GM12878 (cell line): ENCODE measurements around the gene ABCF1. TPM values are rescaled to one million over a fixed set of nuclear protein-coding genes. Genes with fewer than 3 reads are reported as not detected.

Source experiments
- ATF3 ChIP-seq: IDR thresholded peaks from 2 replicates; pipeline ENCODE4 v1.6.1; 2011; ENCODE audit warnings: low read depth, mild to moderate bottlenecking, low read length, moderate library complexity, borderline replicate concordance; ENCODE audit errors: extremely low read depth
- ATF7 ChIP-seq: fragments of 450-650 bp; IDR thresholded peaks from 2 replicates; pipeline ENCODE4 v1.6.1; 2016; ENCODE audit warnings: low read depth, mild to moderate bottlenecking
- BHLHE40 ChIP-seq, 2 experiments: fragments of 450-650 bp in 1 of 2; IDR thresholded peaks; 2 replicates each; pipeline ENCODE4 v1.6.1; 2011 to 2017; ENCODE audit warnings: low read depth in 2 of 2, borderline replicate concordance in 1 of 2, improper control_type of control experiment in 1 of 2, low read length in 1 of 2, mild to moderate bottlenecking in 1 of 2
- BRCA1 ChIP-seq: IDR thresholded peaks from 2 replicates; pipeline ENCODE4 v1.6.1; 2011; ENCODE audit warnings: low read depth, low read length, improper control_type of control experiment
- CREM ChIP-seq: IDR thresholded peaks from 2 replicates; pipeline ENCODE4 v1.6.1; 2014; ENCODE audit warnings: antibody characterized with exemption, low read depth
- ELK1 ChIP-seq: IDR thresholded peaks from 2 replicates; pipeline ENCODE4 v1.6.1; 2012; ENCODE audit warnings: low read depth, low read length, improper control_type of control experiment
- GABPA ChIP-seq: IDR thresholded peaks from 2 replicates; pipeline ENCODE4 v1.6.1; 2014; ENCODE audit warnings: antibody characterized with exemption, low read depth, mild to moderate bottlenecking, inconsistent platforms
- GATAD2B ChIP-seq: fragments of 450-650 bp; conservative IDR thresholded peaks from 2 replicates; pipeline ENCODE4 v1.6.1; 2017; ENCODE audit warnings: low read depth, mild to moderate bottlenecking, moderate library complexity
- HDAC2 ChIP-seq: fragments of 200-600 bp; sonication (generic); IDR thresholded peaks from 2 replicates; pipeline ENCODE4 v1.6.1; 2017
- HDAC6 ChIP-seq: fragments of 200-600 bp; sonication (generic); IDR thresholded peaks from one replicate; pipeline ENCODE4 v1.8.0; 2017; ENCODE audit warnings: antibody characterized with exemption; ENCODE audit not compliant: unreplicated experiment
- MEF2A ChIP-seq: IDR thresholded peaks from 2 replicates; pipeline ENCODE4 v1.6.1; 2011; ENCODE audit warnings: low read depth, mild to moderate bottlenecking, low read length, moderate library complexity; ENCODE audit not compliant: insufficient read depth
- MTA2 ChIP-seq: fragments of 450-650 bp; IDR thresholded peaks from 2 replicates; pipeline ENCODE4 v1.6.1; 2016; ENCODE audit warnings: low read depth, mild to moderate bottlenecking, moderate library complexity
- MXI1 ChIP-seq: fragments of 150-350 bp; IDR thresholded peaks from 2 replicates; pipeline ENCODE4 v1.6.1; 2011; ENCODE audit warnings: low read depth, mild to moderate bottlenecking, inconsistent platforms, low read length, improper control_type of control experiment
- NFYB ChIP-seq: IDR thresholded peaks from 2 replicates; pipeline ENCODE4 v1.6.1; 2011; ENCODE audit warnings: low read depth, mild to moderate bottlenecking, low read length, improper control_type of control experiment, moderate library complexity; ENCODE audit not compliant: insufficient read depth
- NKRF ChIP-seq: fragments of 450-650 bp; conservative IDR thresholded peaks from 2 replicates; pipeline ENCODE4 v1.6.1; 2017; ENCODE audit warnings: mild to moderate bottlenecking, moderate library complexity
- NRF1 ChIP-seq: conservative IDR thresholded peaks from 2 replicates; pipeline ENCODE4 v1.6.1; 2011; ENCODE audit warnings: mild to moderate bottlenecking, low read depth, low read length, improper control_type of control experiment
- PAX5 ChIP-seq: IDR thresholded peaks from 2 replicates; pipeline ENCODE4 v1.6.1; 2011; ENCODE audit warnings: low read depth, low read length, borderline replicate concordance
- POLR2AphosphoS2 ChIP-seq: IDR thresholded peaks from 2 replicates; pipeline ENCODE4 v1.6.1; 2011; ENCODE audit warnings: low read depth, mild to moderate bottlenecking, low read length, improper control_type of control experiment, moderate library complexity
- RCOR1 ChIP-seq: conservative IDR thresholded peaks from 2 replicates; pipeline ENCODE4 v1.6.1; 2012; ENCODE audit warnings: low read depth, low read length, improper control_type of control experiment
- SMARCA5 ChIP-seq: fragments of 450-650 bp; IDR thresholded peaks from 2 replicates; pipeline ENCODE4 v1.6.1; 2017; ENCODE audit warnings: mild to moderate bottlenecking
- SP1 ChIP-seq: IDR thresholded peaks from one replicate; pipeline ENCODE4 v1.6.1; 2011; ENCODE audit warnings: low read depth, low read length
- STAT3 ChIP-seq: IDR thresholded peaks from 2 replicates; pipeline ENCODE4 v1.6.1; 2011; ENCODE audit warnings: low read depth, low read length, improper control_type of control experiment
- SUPT20H ChIP-seq: IDR thresholded peaks from 2 replicates; pipeline ENCODE4 v1.6.1; 2011; ENCODE audit warnings: low read depth, mild to moderate bottlenecking, low read length, moderate library complexity, borderline replicate concordance; ENCODE audit not compliant: control insufficient read depth
- SUZ12 ChIP-seq: fragments of 200-600 bp; sonication (generic); IDR thresholded peaks from one replicate; pipeline ENCODE4 v1.6.1; 2018; ENCODE audit warnings: antibody characterized with exemption, mild to moderate bottlenecking; ENCODE audit not compliant: unreplicated experiment
- TARDBP ChIP-seq: IDR thresholded peaks from 2 replicates; pipeline ENCODE4 v1.6.1; 2016; ENCODE audit warnings: borderline replicate concordance
- TCF3 ChIP-seq: IDR thresholded peaks from 2 replicates; pipeline ENCODE4 v1.6.1; 2012; ENCODE audit warnings: low read depth, mild to moderate bottlenecking, low read length, borderline replicate concordance; ENCODE audit not compliant: insufficient read depth
- ZBED1 ChIP-seq: IDR thresholded peaks from 2 replicates; pipeline ENCODE4 v1.6.1; 2016; ENCODE audit warnings: borderline replicate concordance
- ZNF24 ChIP-seq: fragments of 450-650 bp; IDR thresholded peaks from 2 replicates; pipeline ENCODE4 v1.6.1; 2017; ENCODE audit warnings: antibody characterized with exemption, mild to moderate bottlenecking
- ZNF274 ChIP-seq: IDR thresholded peaks from one replicate; pipeline ENCODE4 v1.8.0; 2011; ENCODE audit not compliant: insufficient read length, insufficient read depth
- ZNF622 ChIP-seq: fragments of 450-650 bp; IDR thresholded peaks from 2 replicates; pipeline ENCODE4 v1.6.1; 2017; ENCODE audit warnings: mild to moderate bottlenecking, inconsistent platforms
- polyA plus RNA-seq, 11 experiments: library from polyadenylated mRNA; depleted of rRNA in 4 of 11; unstranded in 6 of 11; stranded (reverse) in 5 of 11; fragments of >200 nt; fragmentation: Nextera tagmentation in 4 of 11; fragmentation: Illumina TruSeq in 1 of 11; extraction: Ambion mirVana in 4 of 11; extraction: Trizol in 1 of 11; gene quantifications; 1 replicate in 1 of 11; 2 replicates in 10 of 11; pipeline versions ENCODE4 v1.2.1 to v1.2.3, GENCODE V29; 2011 to 2016; ENCODE audit warnings: inconsistent platforms in 2 of 11, missing spikeins in 2 of 11, low read depth in 1 of 11
- total RNA-seq, 4 experiments: library from RNA; depleted of rRNA in 3 of 4; stranded (reverse); fragments of >200 nt in 3 of 4; fragmentation: Illumina TruSeq in 1 of 4; extraction: Trizol in 1 of 4; gene quantifications; 2 replicates each; pipeline versions ENCODE4 v1.2.1 to v1.2.3, GENCODE V29; 2013 to 2021

Gene ABCF1
- total and polyA plus RNA-seq, 10 of the 15 experiments (the other 5 are each of a cell fraction or from before 2014, with no cell fraction given) = 21.3 to 79.6 (median 55.9) TPM

- no peak for TF ChIP-seq BRCA1
- no peak for TF ChIP-seq ZNF622
- no peak for TF ChIP-seq STAT3
- TF ChIP-seq GABPA = peak; percentile 93
- peak; percentile 98 for TF ChIP-seq NKRF
- no peak for TF ChIP-seq SUPT20H
- TF ChIP-seq SP1 = no peak
- peak; percentile 66; the same call in 1 of the 2 replicates for TF ChIP-seq GATAD2B
- peak; percentile 89 for TF ChIP-seq ELK1
- peak; percentile 59 for TF ChIP-seq NRF1
- 0 out of 2 replicates have a peak, but pooled peaks have one; percentile 53 for TF ChIP-seq TARDBP
- no peak for TF ChIP-seq MEF2A
- no peak for TF ChIP-seq ZNF274
- no peak for TF ChIP-seq ZNF24
- no peak for TF ChIP-seq BHLHE40 (IDR thresholded peaks at IDR 0.05; ENCODE audit: borderline replicate concordance in 1 of 2, low read depth in 2 of 2, low read length in 1 of 2)
- no peak for TF ChIP-seq SUZ12
- TF ChIP-seq HDAC2 = no peak
- TF ChIP-seq SMARCA5 = no peak
- peak; percentile 75; the same call in 1 of the 2 replicates for TF ChIP-seq POLR2AphosphoS2
- TF ChIP-seq TCF3 = peak; percentile 36; the same call in 1 of the 2 replicates
- TF ChIP-seq ZBED1 = no peak
- TF ChIP-seq HDAC6 = no peak
- no peak for TF ChIP-seq NFYB
- TF ChIP-seq ATF7 = peak; percentile 78
- TF ChIP-seq MTA2 = 0 out of 2 replicates have a peak, but pooled peaks have one; percentile 48
- no peak for TF ChIP-seq ATF3
- no peak for TF ChIP-seq PAX5
- TF ChIP-seq RCOR1 = no peak
- peak; percentile 99 for TF ChIP-seq MXI1
- TF ChIP-seq CREM = no peak; the same call in 1 of the 2 replicates
These were observed 46.5 kb downstream of the ABCF1 start, which contains the start of gene MRPS18B (continued) for GRCh38 chr6:30617565-30618269.
